GM18873 (cell line): ENCODE data around the gene PTPN5.

Experiments
- ATAC-seq: cut with Tn5 transposase; IDR thresholded peaks from one replicate; pipeline ENCODE4 v1.9.1; 2021; ENCODE audit warnings: mild to moderate bottlenecking, moderate library complexity, moderate number of reproducible peaks; ENCODE audit not compliant: unreplicated experiment, low FRiP score

PTPN5 gene

GRCh38 chr11:18774801-18775200, 16.8 kb downstream of the PTPN5 start:
- ATAC-seq, result no peak

GRCh38 chr11:18773681-18774080, 17.9 kb downstream of the PTPN5 start:
- ATAC-seq, result no peak

DNA sequence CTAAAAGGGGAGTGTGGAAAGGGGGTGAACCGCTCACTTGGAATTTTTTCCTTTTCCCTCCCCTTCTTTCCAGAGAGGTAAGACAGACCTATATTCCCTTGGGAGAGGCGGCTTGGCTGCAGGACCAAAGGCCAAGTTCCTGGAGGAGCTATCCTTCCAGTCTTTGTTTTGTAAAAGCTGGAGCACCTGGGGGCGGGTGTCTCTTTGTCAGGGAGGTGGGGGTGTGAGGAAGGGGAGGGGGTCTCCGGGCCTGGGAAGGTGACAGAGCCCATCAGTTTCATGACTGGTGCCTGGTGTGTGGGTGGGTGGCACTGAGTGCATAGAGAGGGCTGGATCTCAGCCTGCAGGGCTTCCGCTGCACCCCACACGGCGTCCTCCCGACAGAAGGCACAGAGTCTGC, 18.5 kb downstream of the PTPN5 start:
- no peak for ATAC-seq

GRCh38 chr11:18772211-18772610, 19.4 kb downstream of the PTPN5 start:
- ATAC-seq, result no peak

- no peak for ATAC-seq
Measured at GRCh38 chr11:18771266-18772035, 20.1 kb downstream of the PTPN5 start.

DNA sequence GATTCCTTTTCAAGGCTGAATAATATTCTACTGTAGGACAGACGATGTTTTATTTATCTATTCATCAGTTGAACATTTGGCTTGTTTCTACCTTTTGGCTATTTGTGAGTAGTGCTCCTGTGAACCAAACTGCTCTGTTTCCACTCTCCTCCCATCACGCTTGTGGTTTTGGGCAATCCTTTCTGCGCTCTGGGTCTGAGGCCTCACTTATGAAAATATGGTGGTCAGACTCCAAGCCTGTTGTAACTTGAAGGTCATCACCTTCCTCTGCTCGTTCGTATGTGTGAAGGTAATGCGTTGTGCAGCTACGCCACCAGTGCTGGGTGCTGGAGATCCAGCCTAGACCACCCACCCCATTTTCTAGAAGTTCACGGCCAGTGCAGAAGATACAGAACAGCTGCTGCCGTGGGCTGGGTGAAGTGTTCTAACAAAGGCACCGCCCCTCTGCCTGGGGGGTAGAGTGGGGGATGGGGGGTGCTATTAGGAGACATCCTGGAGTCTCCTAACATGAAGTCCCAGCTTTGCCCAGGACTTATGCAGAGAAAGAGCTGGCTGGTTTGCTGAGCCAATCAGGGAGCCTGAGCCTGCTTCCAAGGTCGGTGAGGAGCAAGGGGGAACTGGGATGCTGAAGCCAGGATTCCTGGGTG, 21.0 kb downstream of the PTPN5 start:
- no peak for ATAC-seq

GRCh38 chr11:18769802-18770456, 21.7 kb downstream of the PTPN5 start:
- ATAC-seq, result peak; percentile 77

DNA sequence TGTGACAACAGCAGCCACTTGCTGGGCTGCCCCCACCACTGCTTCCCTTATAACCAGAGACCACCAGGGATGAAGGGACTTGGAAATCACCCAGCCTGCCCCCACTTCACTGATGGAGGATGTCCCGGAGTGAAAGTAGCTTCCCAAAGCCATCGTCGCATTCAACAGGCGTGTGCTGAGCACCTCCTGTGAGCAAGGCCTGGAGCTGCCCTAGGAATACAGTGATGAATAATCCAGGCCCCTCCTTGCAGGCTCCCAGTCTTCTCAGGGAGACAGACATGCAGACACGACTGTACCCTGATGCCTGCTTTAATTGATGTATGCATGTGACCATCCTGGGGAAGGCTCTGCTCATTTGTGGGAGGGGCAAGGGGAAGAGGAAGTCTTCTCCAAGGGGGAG, 22.6 kb downstream of the PTPN5 start:
- ATAC-seq, result no peak

DNA sequence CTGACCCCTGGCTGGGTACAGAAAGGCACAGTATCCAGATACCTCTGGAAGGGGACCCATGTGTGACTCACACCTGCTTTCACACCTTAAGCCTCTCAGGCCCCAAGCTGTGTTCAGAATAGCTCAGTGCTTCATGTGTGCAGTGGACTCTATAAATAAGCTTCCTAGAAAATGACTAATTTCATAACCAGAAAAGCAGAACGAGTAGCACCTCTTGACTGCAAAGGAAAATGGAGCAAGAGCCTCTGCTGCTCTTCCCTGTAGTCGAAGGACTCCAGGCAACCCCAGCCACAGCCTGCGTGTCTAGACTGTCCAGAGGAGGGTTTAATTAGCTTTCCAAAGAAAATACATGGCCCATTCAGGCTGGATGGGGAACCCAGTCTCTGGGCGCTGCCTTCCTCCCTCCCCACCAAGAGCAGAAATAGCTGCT, 23.1 kb downstream of the PTPN5 start:
- ATAC-seq, result peak; percentile 83

DNA sequence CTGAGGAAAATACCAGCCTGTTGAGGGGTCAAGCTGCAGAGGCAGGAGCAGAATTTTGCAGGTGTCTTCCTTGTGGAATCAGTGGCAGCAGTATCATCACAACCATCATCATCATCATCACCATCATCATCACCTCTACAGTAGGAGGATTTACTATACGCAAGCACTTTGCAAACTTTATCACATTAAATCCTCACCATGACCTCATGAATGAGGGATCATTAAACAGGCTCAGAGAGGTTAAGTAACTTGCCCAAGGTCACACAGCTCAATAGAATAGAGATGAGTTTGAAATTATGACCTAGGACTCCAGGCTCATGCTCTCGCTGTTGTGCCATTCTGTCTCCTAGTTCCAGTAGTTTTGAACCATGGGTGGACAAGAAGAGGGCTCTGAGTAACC, 25.6 kb downstream of the PTPN5 start:
- no peak for ATAC-seq

- no peak for ATAC-seq
Measured at GRCh38 chr11:18765554-18765953, 26.0 kb downstream of the PTPN5 start.

GRCh38 chr11:18761741-18762140, 29.9 kb downstream of the PTPN5 start:
- no peak for ATAC-seq

DNA sequence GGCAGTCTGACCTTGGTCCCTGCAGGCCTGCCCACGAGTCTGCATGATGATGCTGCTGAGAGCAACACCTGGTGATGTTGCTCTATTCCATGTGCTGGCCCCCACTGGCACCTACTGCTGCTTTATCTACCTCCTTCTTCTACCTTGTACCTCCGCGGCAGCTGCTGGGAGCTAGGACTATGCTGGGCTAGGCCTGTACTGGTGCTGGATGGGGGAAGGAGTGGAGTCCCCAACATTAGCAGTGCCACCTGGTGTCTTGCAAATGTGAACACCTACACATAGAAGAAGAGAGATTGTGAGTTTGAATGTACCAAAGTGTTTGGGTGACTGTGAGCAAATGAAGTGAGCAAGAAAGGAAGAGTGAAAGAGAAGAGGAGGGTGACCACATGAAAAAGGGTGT, 30.5 kb downstream of the PTPN5 start:
- ATAC-seq, result no peak

GRCh38 chr11:18757811-18758210, 33.8 kb downstream of the PTPN5 start:
- ATAC-seq, result no peak

GRCh38 chr11:18756889-18757288, 34.7 kb downstream of the PTPN5 start:
- ATAC-seq, result no peak

GRCh38 chr11:18754308-18754707, 37.3 kb downstream of the PTPN5 start:
- no peak for ATAC-seq

- no peak for ATAC-seq
Measured at GRCh38 chr11:18752502-18752901, 39.1 kb downstream of the PTPN5 start.

DNA sequence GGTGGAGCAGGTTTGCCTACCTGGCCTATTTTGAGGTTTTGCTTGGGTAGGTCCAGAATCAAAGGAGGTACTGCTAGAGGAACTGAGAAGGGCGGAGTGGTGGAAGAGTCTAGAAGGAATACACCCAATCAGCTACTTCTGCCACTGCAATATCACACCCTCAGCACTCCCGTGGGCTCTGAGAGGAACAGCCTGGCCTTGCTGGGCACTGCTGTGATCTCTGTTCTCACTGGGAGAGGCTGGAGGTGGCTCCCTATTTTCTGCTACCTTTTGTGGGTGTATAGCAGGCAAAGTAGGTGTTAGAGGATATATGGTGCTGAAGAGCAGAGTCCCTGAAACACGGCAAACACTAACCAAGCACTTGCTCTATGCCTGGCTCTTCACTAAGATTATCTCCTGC, 40.7 kb downstream of the PTPN5 start:
- ATAC-seq, result no peak

GRCh38 chr11:18749681-18750319, 41.8 kb downstream of the PTPN5 start:
- no peak for ATAC-seq

DNA sequence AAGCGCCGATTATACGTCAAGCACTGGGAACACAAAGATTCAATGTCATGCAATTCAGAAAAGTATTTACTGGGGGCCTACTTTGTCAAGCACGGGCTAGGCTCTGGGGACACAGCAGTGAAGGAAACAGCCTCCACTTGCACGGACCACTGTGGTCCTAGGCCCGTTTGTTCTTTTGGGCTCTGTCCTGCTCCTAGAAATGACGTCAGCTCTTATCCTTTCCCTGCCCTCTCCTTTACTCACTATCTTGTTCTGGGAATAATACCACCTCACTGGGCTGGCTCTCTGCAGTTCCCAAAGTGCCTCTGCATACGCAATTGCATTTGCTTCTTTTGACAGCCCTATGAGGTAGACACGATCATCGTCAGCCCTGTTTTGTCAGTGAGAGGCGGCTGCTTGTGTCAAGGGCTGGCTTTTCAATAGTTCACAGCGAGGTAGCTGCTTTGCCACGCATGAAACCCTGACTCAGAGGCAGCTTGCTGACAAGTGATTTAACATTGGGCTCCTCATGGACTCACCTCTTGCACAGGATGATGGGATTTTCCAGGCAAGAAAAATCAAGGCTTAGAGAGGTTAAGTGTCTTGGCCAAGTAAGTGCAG, 42.7 kb downstream of the PTPN5 start:
- no peak for ATAC-seq

DNA sequence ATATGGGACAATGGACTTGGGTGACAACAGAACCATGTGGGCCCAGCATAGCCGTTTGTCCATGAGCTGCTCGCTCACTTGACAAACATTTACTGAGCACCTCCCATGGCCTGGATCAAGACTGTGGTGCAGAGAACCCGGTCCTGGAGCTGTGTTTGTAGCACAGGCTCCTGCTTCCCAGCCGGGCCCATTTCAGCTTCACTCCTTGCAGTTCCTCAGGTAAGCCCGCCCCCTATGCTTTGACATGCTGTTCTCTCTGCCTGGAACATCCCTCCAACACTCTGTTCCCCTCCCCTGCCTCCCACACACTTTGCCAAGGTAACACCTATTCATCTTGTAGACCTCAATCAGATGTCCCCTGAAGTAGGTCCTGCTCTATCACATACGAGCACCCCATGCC, 46.3 kb downstream of the PTPN5 start:
- ATAC-seq, result no peak
